HepG2 (cell line): ENCODE data around the gene MRPS34. TPM values are rescaled to one million over a fixed set of nuclear protein-coding genes. Genes with fewer than 3 reads are reported as not detected.

Experiments
- ATF1 ChIP-seq: IDR thresholded peaks from 2 replicates; pipeline ENCODE4 v1.6.1; 2016; ENCODE audit warnings: mild to moderate bottlenecking, control low read depth
- E2F1 ChIP-seq: sonication (generic); formaldehyde crosslinking; IDR thresholded peaks from 2 replicates; pipeline ENCODE4 v1.5.0; 2020; ENCODE audit warnings: missing genetic modification reagents
- ESRRA ChIP-seq: sonication (generic); formaldehyde crosslinking; IDR thresholded peaks from 2 replicates; pipeline ENCODE4 v1.5.1; 2020; ENCODE audit warnings: mild to moderate bottlenecking, low read depth, missing genetic modification reagents
- FUBP1 ChIP-seq: sonication (generic); formaldehyde crosslinking; IDR thresholded peaks from 2 replicates; pipeline ENCODE4 v1.5.1; 2020; ENCODE audit warnings: missing genetic modification reagents, mild to moderate bottlenecking, borderline replicate concordance
- MAFK ChIP-seq, 2 experiments: IDR thresholded peaks in 1 of 2; conservative IDR thresholded peaks in 1 of 2; 2 replicates each; pipeline ENCODE4 v1.6.1; 2011; ENCODE audit warnings: improper control_type of control experiment in 2 of 2, low read length in 2 of 2
- MED1 ChIP-seq: sonication (generic); formaldehyde crosslinking; IDR thresholded peaks from 2 replicates; pipeline ENCODE4 v1.4.0; 2020; ENCODE audit warnings: missing genetic modification reagents
- MTA3 ChIP-seq: sonication (generic); formaldehyde crosslinking; IDR thresholded peaks from 2 replicates; pipeline ENCODE4 v1.4.0; 2020; ENCODE audit warnings: missing genetic modification reagents
- NONO ChIP-seq, 2 experiments: fragments of 450-650 bp in 1 of 2; sonication (generic) in 1 of 2; formaldehyde crosslinking in 1 of 2; IDR thresholded peaks in 1 of 2; conservative IDR thresholded peaks in 1 of 2; 2 replicates each; pipeline versions ENCODE4 v1.6.1 to v1.8.0; 2017 to 2022; ENCODE audit warnings: mild to moderate bottlenecking in 1 of 2, missing genetic modification reagents in 1 of 2, moderate library complexity in 1 of 2
- SMYD3 ChIP-seq: sonication (generic); formaldehyde crosslinking; IDR thresholded peaks from 2 replicates; pipeline ENCODE4 v1.8.1; 2023; ENCODE audit warnings: mild to moderate bottlenecking, missing genetic modification reagents
- SSRP1 ChIP-seq: IDR thresholded peaks from 2 replicates; pipeline ENCODE4 v1.6.1; 2016; ENCODE audit warnings: control low read depth
- TCF7 ChIP-seq: sonication (generic); IDR thresholded peaks from 2 replicates; pipeline ENCODE4 v1.6.1; 2016; ENCODE audit warnings: antibody characterized with exemption, low read depth
- ZBTB40 ChIP-seq, 2 experiments: fragments of 450-650 bp in 1 of 2; sonication (generic) in 1 of 2; formaldehyde crosslinking in 1 of 2; IDR thresholded peaks; 2 replicates each; pipeline versions ENCODE4 v1.6.1 to v1.8.0; 2016 to 2022; ENCODE audit warnings: antibody characterized with exemption in 1 of 2, mild to moderate bottlenecking in 1 of 2, missing genetic modification reagents in 1 of 2
- ZFYVE20 ChIP-seq: sonication (generic); formaldehyde crosslinking; IDR thresholded peaks from 2 replicates; pipeline ENCODE4 v1.8.0; 2023; ENCODE audit warnings: low read depth, mild to moderate bottlenecking, moderate library complexity, missing genetic modification reagents, borderline replicate concordance
- ZNF12 ChIP-seq: sonication (generic); formaldehyde crosslinking; IDR thresholded peaks from 2 replicates; pipeline ENCODE4 v1.5.0; 2020; ENCODE audit warnings: missing genetic modification reagents
- ZNF335 ChIP-seq: sonication (generic); formaldehyde crosslinking; IDR thresholded peaks from 2 replicates; pipeline ENCODE4 v1.4.0; 2020; ENCODE audit warnings: missing genetic modification reagents
- ZNF605 ChIP-seq: sonication (generic); formaldehyde crosslinking; IDR thresholded peaks from 2 replicates; pipeline ENCODE4 v1.8.0; 2022; ENCODE audit warnings: mild to moderate bottlenecking, missing genetic modification reagents
- ZNF670 ChIP-seq: sonication (generic); formaldehyde crosslinking; IDR thresholded peaks from 2 replicates; pipeline ENCODE4 v1.8.0; 2022; ENCODE audit warnings: mild to moderate bottlenecking, missing genetic modification reagents, borderline replicate concordance
- ZNF772 ChIP-seq: sonication (generic); formaldehyde crosslinking; IDR thresholded peaks from 2 replicates; pipeline ENCODE4 v1.5.0; 2020; ENCODE audit warnings: mild to moderate bottlenecking, missing genetic modification reagents
- polyA plus RNA-seq, 8 experiments: library from polyadenylated mRNA; depleted of rRNA in 3 of 8; stranded (reverse) in 7 of 8; unstranded in 1 of 8; fragments of >200 nt; fragmentation: Illumina TruSeq in 4 of 8; extraction: Trizol in 4 of 8; gene quantifications; 2 replicates each; pipeline versions ENCODE4 v1.2.1 to v1.2.3, GENCODE V29; 2011 to 2016; ENCODE audit warnings: low read depth in 4 of 8, missing spikeins in 1 of 8, mixed read lengths in 1 of 8; ENCODE audit not compliant: insufficient read depth in 1 of 8
- total RNA-seq, 5 experiments: library from RNA; depleted of rRNA; stranded (reverse); fragments of >200 nt; fragmentation: Illumina TruSeq; extraction: Trizol; gene quantifications; 2 replicates each; pipeline ENCODE4 v1.2.3, GENCODE V29; 2016; ENCODE audit warnings: low read depth in 1 of 5

Gene MRPS34
- total and polyA plus RNA-seq, 2 of the 13 experiments (the other 11 are each of a cell fraction or from before 2014, with no cell fraction given), result 63.5 to 131 TPM

- no peak for TF ChIP-seq E2F1
- TF ChIP-seq MTA3 (CRISPR knock-in tag), result no peak
- TF ChIP-seq MED1, result no peak
- no peak for TF ChIP-seq ZBTB40 (IDR thresholded peaks at IDR 0.05)
- TF ChIP-seq ZBTB40 (CRISPR knock-in tag; IDR thresholded peaks at IDR 0.05), result no peak
- no peak for TF ChIP-seq ATF1 (CRISPR knock-in tag)
- TF ChIP-seq FUBP1, result no peak
- TF ChIP-seq ZNF335 (CRISPR knock-in tag), result no peak
- no peak for TF ChIP-seq ZFYVE20 (CRISPR knock-in tag)
- TF ChIP-seq TCF7, result no peak
- no peak for TF ChIP-seq MAFK (conservative IDR thresholded peaks at IDR 0.05 in 1 of 2, IDR thresholded peaks at IDR 0.05 in 1 of 2; ENCODE audit: low read length in 2 of 2)
- no peak for TF ChIP-seq SSRP1
- TF ChIP-seq ZNF670 (CRISPR knock-in tag), result no peak
- 0 out of 2 replicates have a peak, but pooled peaks have one; percentile 7 for TF ChIP-seq ESRRA (CRISPR knock-in tag)
- no peak for TF ChIP-seq NONO (IDR thresholded peaks at IDR 0.05)
- peak; percentile 9; the same call in 1 of the 2 replicates for TF ChIP-seq NONO (CRISPR knock-in tag; conservative IDR thresholded peaks at IDR 0.05)
- TF ChIP-seq ZNF605 (CRISPR knock-in tag), result no peak
- TF ChIP-seq SMYD3 (CRISPR knock-in tag), result no peak
- 0 out of 2 replicates have a peak, but pooled peaks have one; percentile 23 for TF ChIP-seq ZNF772
- TF ChIP-seq ZNF12 (CRISPR knock-in tag), result no peak
Measured at GRCh38 chr16:1793578-1794220, 20.8 kb upstream of the MRPS34 start, which contains the start of gene IGFALS (continued).
